Activated CD8-positive, alpha-beta memory T cell treated with anti-CD3 and anti-CD28 coated beads for 36 hours (primary cell): Measurements from ENCODE around the gene TBC1D23. TPM values are rescaled to one million over a fixed set of nuclear protein-coding genes. Genes with fewer than 3 reads are reported as not detected.

ENCODE experiments used
- CTCF ChIA-PET: fragments of 350-600 bp; sonication (Branson Sonifier 250); formaldehyde crosslinking; loops from one replicate; lab custom pipeline; 2021; ENCODE audit warnings: antibody characterized with exemption; lab: Charles Lee
- POLR2A ChIA-PET: fragments of 350-600 bp; sonication (Branson Sonifier 250); formaldehyde crosslinking; loops from one replicate; lab custom pipeline; 2021; ENCODE audit warnings: antibody characterized with exemption; lab: Charles Lee
- total RNA-seq, 2 experiments: library from RNA; stranded (reverse); gene quantifications; one replicate each; pipeline ENCODE4 v1.2.3, GENCODE V29; 2021

The TBC1D23 gene
- total RNA-seq, 2 experiments from 2014 or later, result 24.2 to 26.1 TPM

GRCh38 chr3:100366424-100366823 is 105.6 kb downstream of the TBC1D23 start:
- CTCF ChIA-PET, result no interaction called here
- POLR2A ChIA-PET, result no interaction called here

GRCh38 chr3:100368441-100368840 is 107.6 kb downstream of the TBC1D23 start:
- CTCF ChIA-PET, result no interaction called here
- POLR2A ChIA-PET, result no interaction called here

- ChIA-PET POLR2A (no interaction called here), CTCF (no interaction called here)
Observed at GRCh38 chr3:100370756-100371155, 110.0 kb downstream of the TBC1D23 start.

- CTCF ChIA-PET, result interaction anchor here (0.6 kb wide), 1 partner anchor 21 kb away, joined by 3 read pairs; no protein-coding TSS in a partner anchor
- POLR2A ChIA-PET, result no interaction called here
Observed at GRCh38 chr3:100374521-100374920, 113.7 kb downstream of the TBC1D23 start.

Other genes with a start within 250 kb of the TBC1D23 start
- gene FILIP1L, start 146.5 kb upstream of the TBC1D23 start, total RNA-seq, result under 1 TPM; 0.23 to 0.36 TPM
- gene NIT2, start 73.8 kb downstream of the TBC1D23 start, total RNA-seq, result 10 to 100 TPM; 88.0 to 93.8 TPM
- 10 to 100 TPM; 59.1 to 61.2 TPM for gene TOMM70, start 140.1 kb downstream of the TBC1D23 start, total RNA-seq
- gene LNP1, start 140.5 kb downstream of the TBC1D23 start, total RNA-seq, result 1 to 10 TPM; 1.3 to 1.7 TPM
- gene TMEM45A, start 231.6 kb downstream of the TBC1D23 start, total RNA-seq, result 1 to 10 TPM; 1.9 to 2.6 TPM